Mesenchymal stem cell (in vitro differentiated cells and primary cell): ENCODE results near the gene NELFB.

Experiments used
- DNase-seq: peaks from one replicate; pipeline ENCODE4 v3.0.0-alpha.2; 2013
- H2AFZ ChIP-seq: one replicate; pipeline ENCODE4 v1.6.1; 2013; ENCODE audit warnings: low read depth, mild to moderate bottlenecking, control low read depth, inconsistent platforms, low read length, moderate library complexity
- H2AK5ac ChIP-seq: 2 replicates; pipeline ENCODE4 v1.6.1; 2013; ENCODE audit warnings: low read length, moderate library complexity, mild to moderate bottlenecking, inconsistent platforms; ENCODE audit not compliant: severe bottlenecking
- H2BK120ac ChIP-seq: one replicate; pipeline ENCODE4 v1.6.1; 2013; ENCODE audit warnings: low read depth, mild to moderate bottlenecking, inconsistent platforms, low read length, moderate library complexity
- H2BK12ac ChIP-seq, 2 experiments: one replicate each; pipeline ENCODE4 v1.6.1; 2013; ENCODE audit warnings: inconsistent platforms in 2 of 2, low read length in 2 of 2, mild to moderate bottlenecking in 2 of 2, moderate library complexity in 2 of 2, control low read depth in 1 of 2
- H2BK15ac ChIP-seq: one replicate; pipeline ENCODE4 v1.6.1; 2013; ENCODE audit warnings: mild to moderate bottlenecking, low read depth, inconsistent platforms; ENCODE audit not compliant: poor library complexity, severe bottlenecking
- H2BK5ac ChIP-seq: 2 replicates; pipeline ENCODE4 v1.6.1; 2013; ENCODE audit warnings: low read depth, mild to moderate bottlenecking, low read length, control low read depth, inconsistent platforms; ENCODE audit not compliant: poor library complexity, severe bottlenecking
- H3K14ac ChIP-seq, 2 experiments: one replicate each; pipeline ENCODE4 v1.6.1; 2013; ENCODE audit warnings: inconsistent platforms in 2 of 2, low read length in 2 of 2, control low read depth in 1 of 2, mild to moderate bottlenecking in 1 of 2, moderate library complexity in 1 of 2
- H3K18ac ChIP-seq, 2 experiments: one replicate each; pipeline ENCODE4 v1.6.1; 2013; ENCODE audit warnings: inconsistent platforms in 2 of 2, low read length in 2 of 2, control low read depth in 1 of 2, low read depth in 1 of 2, mild to moderate bottlenecking in 1 of 2
- H3K23ac ChIP-seq, 2 experiments: one replicate each; pipeline ENCODE4 v1.6.1; 2013; ENCODE audit warnings: inconsistent platforms in 2 of 2, low read length in 2 of 2, mild to moderate bottlenecking in 2 of 2, moderate library complexity in 2 of 2, control low read depth in 1 of 2
- H3K27ac ChIP-seq: 2 replicates; pipeline ENCODE4 v1.5.1; 2013; ENCODE audit warnings: mild to moderate bottlenecking, moderate library complexity, low read length, control low read depth, inconsistent platforms; ENCODE audit not compliant: poor library complexity, severe bottlenecking
- H3K27me3 ChIP-seq, 2 experiments: 2 replicates each; pipeline versions ENCODE4 v1.6.1 to v1.7.0; 2013; ENCODE audit warnings: low read length in 2 of 2, mild to moderate bottlenecking in 2 of 2, moderate library complexity in 2 of 2, control low read depth in 1 of 2, inconsistent platforms in 1 of 2; ENCODE audit not compliant: control insufficient read depth in 1 of 2, insufficient read depth in 1 of 2
- H3K36me3 ChIP-seq, 2 experiments: 2 replicates each; pipeline versions ENCODE4 v1.6.1 to v1.7.0; 2013; ENCODE audit warnings: low read length in 2 of 2, control low read depth in 1 of 2, inconsistent platforms in 1 of 2, low read depth in 1 of 2, mild to moderate bottlenecking in 1 of 2; ENCODE audit not compliant: insufficient read depth in 2 of 2, control insufficient read depth in 1 of 2
- H3K4ac ChIP-seq, 2 experiments: one replicate each; pipeline ENCODE4 v1.6.1; 2013; ENCODE audit warnings: inconsistent platforms in 2 of 2, low read length in 2 of 2, mild to moderate bottlenecking in 2 of 2, moderate library complexity in 2 of 2, control low read depth in 1 of 2, low read depth in 1 of 2
- H3K4me1 ChIP-seq: 2 replicates; pipeline ENCODE4 v1.6.1; 2013; ENCODE audit warnings: low read depth, low read length, control low read depth; ENCODE audit not compliant: control insufficient read depth, insufficient read depth
- H3K4me2 ChIP-seq: 2 replicates; pipeline ENCODE4 v1.6.1; 2013; ENCODE audit warnings: low read length, mild to moderate bottlenecking, inconsistent platforms; ENCODE audit not compliant: poor library complexity, severe bottlenecking
- H3K4me3 ChIP-seq, 2 experiments: 2 replicates each; pipeline versions ENCODE4 v1.5.1 to v1.7.0; 2013; ENCODE audit warnings: low read length in 2 of 2, mild to moderate bottlenecking in 2 of 2, control low read depth in 1 of 2, low read depth in 1 of 2; ENCODE audit not compliant: insufficient read depth in 1 of 2
- H3K79me1 ChIP-seq: replicated peaks from 2 replicates; pipeline ENCODE4 v1.6.1; 2013; ENCODE audit warnings: mild to moderate bottlenecking, control low read depth, low read length, inconsistent platforms; ENCODE audit not compliant: poor library complexity, severe bottlenecking
- H3K9ac ChIP-seq: 2 replicates; pipeline ENCODE4 v1.7.0; 2013; ENCODE audit warnings: mild to moderate bottlenecking, low read length, moderate library complexity
- H3K9me3 ChIP-seq: 2 replicates; pipeline ENCODE4 v1.7.0; 2013; ENCODE audit warnings: mild to moderate bottlenecking, low read length; ENCODE audit not compliant: control insufficient read depth
- H4K8ac ChIP-seq: one replicate; pipeline ENCODE4 v1.6.1; 2013; ENCODE audit warnings: inconsistent platforms, mild to moderate bottlenecking, low read length, moderate library complexity
- H4K91ac ChIP-seq: one replicate; pipeline ENCODE4 v1.6.1; 2013; ENCODE audit warnings: mild to moderate bottlenecking, low read length, inconsistent platforms
- WGBS: methylation state at CpG from one replicate; pipeline ENCODE4 v1.1.7; 2013; ENCODE audit warnings: mixed read lengths; 5-methylcytosine and 5-hydroxymethylcytosine counted together

The NELFB gene

DNA sequence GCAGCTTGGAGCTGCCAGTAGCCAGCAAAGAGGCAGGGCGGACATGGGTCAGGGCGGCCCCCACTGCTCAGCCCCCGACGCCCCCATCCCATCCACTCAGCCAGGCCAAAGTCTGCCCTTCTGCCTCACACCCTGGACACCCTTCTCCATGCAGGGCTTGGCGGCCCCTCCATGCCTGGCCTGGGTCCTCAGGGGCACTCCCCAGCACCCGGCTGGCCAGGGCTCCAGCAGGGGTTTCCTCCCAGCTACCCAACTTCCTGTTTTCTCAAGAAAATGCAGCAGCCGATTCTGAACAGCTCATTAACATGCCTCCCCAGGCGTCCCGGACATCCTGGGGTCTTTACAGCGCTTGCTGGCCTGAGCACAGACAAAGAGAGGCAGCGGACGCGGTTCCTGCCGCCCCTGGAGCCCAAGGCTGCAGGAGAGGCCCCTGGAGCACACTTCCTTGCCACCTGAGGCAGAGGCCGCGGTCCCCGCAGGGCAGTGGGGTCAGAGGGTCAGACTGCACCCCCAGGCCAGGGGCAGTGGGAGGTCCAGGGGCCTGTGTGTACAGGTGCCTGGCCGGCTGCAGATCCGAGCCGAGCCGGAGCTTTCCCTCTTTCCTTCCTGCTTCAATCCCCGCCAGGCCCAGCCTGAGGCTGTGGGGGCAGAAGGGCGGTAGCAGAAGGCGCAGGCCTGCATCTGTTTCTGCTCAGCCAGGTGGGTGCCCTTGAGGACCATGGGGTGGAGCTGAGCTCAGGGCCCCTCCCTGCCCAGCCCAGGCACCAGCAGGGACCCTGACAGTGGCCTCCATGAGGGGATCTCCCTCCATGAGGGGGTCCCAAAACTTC lies 65.6 kb downstream of the NELFB start:
- Histone ChIP-seq H3K18ac (no peak overlapping the region), H3K79me1 (no peaks in the 10 kb centered on the region), H2AK5ac (no peak overlapping the region), H3K9me3 (no peaks in the 10 kb centered on the region), H2BK120ac (no peak overlapping the region), H3K36me3 (peaks cover 0 to 10% of the 10 kb centered on the region in 2 experiments), H3K4ac (no peak overlapping the region), H2BK12ac (no peak overlapping the region), H3K23ac (no peak overlapping the region), H4K8ac (no peak overlapping the region), H2AFZ (no peak overlapping the region), H3K4me1 (peaks cover 40% of the 10 kb centered on the region), H3K9ac (no peak overlapping the region), H3K14ac (peak overlapping the region in 1 of 2 experiments; percentile 23), H2BK15ac (no peak overlapping the region), H3K27ac (no peak overlapping the region), H3K4me3 (no peak overlapping the region), H4K91ac (no peak overlapping the region), H3K4me2 (no peak overlapping the region), H2BK5ac (no peak overlapping the region), H3K27me3 (peaks cover 3 to 11% of the 10 kb centered on the region in 2 experiments)
- no peak for DNase-seq
- whole genome bisulfite sequencing: 50% methylated on average over 24 of the region's 24 CpGs

DNA sequence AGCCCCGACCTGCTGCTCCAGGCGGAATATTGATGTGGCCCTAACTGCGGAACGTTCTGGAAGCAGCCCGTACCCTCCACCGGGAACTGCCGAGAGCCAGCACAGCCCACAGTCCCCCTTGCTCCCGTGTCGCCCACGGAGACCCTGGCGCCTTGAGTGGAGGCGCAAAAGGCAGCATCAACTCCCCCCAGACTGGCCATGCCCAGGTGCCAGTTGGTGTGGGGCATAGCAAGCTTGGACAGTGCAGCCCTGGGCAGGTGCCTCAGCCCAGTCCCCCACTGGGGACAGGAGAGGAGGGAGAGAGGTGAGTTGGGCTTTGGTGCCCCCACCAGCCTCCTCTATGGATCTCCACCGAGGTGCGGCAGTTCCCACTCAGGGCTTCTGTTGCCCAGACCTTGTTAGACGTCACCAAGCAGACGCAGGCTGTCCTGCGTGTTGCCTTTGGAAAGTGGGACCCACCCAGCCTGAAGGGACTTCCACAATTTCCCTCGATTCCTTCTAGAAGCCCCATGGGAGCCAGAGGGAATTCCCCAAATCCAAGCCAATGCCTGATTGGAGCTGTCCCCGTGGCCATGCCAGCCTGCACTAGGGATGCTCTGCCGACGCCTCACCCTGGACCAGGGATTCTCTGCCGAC lies 66.7 kb downstream of the NELFB start:
- peaks cover 3 to 5% of the 10 kb centered on the region in 2 experiments for H3K27me3 ChIP-seq
- H3K18ac ChIP-seq: no peak overlapping the region
- no peak overlapping the region for H2BK5ac ChIP-seq
- H4K8ac ChIP-seq: no peak overlapping the region
- peaks cover 32% of the 10 kb centered on the region for H3K4me1 ChIP-seq
- H3K14ac ChIP-seq: peak overlapping the region in 1 of 2 experiments; percentile 7
- H3K27ac ChIP-seq: no peak overlapping the region
- H2BK15ac ChIP-seq: no peak overlapping the region
- peaks cover 0 to 10% of the 10 kb centered on the region in 2 experiments for H3K36me3 ChIP-seq
- H2BK120ac ChIP-seq: no peak overlapping the region
- H2AK5ac ChIP-seq: no peak overlapping the region
- no peak overlapping the region for H3K4me2 ChIP-seq
- H3K4ac ChIP-seq: no peak overlapping the region
- H3K23ac ChIP-seq: peak overlapping the region in 1 of 2 experiments; percentile 28
- 93% methylated on average over 22 of the region's 22 CpGs for WGBS
- H4K91ac ChIP-seq: no peak overlapping the region
- no peak overlapping the region for H3K9ac ChIP-seq
- no peak overlapping the region for H3K4me3 ChIP-seq
- H3K9me3 ChIP-seq: no peaks in the 10 kb centered on the region
- no peaks in the 10 kb centered on the region for H3K79me1 ChIP-seq
- no peak for DNase-seq
- H2BK12ac ChIP-seq: no peak overlapping the region
- H2AFZ ChIP-seq: no peak overlapping the region
